Stimulated activated CD4-positive, alpha-beta T cell treated with anti-CD3 and anti-CD28 coated beads, Interleukin-4, amount 100 ng/mL, for 48 hours (primary cell): ENCODE data around the gene LAMTOR4.

Experiments used
- DNase-seq, 2 donors: peaks; one replicate each; pipeline ENCODE4 v3.0.0-alpha.2; 2020; ENCODE audit warnings: low read depth in 2 of 2

Gene LAMTOR4

DNA sequence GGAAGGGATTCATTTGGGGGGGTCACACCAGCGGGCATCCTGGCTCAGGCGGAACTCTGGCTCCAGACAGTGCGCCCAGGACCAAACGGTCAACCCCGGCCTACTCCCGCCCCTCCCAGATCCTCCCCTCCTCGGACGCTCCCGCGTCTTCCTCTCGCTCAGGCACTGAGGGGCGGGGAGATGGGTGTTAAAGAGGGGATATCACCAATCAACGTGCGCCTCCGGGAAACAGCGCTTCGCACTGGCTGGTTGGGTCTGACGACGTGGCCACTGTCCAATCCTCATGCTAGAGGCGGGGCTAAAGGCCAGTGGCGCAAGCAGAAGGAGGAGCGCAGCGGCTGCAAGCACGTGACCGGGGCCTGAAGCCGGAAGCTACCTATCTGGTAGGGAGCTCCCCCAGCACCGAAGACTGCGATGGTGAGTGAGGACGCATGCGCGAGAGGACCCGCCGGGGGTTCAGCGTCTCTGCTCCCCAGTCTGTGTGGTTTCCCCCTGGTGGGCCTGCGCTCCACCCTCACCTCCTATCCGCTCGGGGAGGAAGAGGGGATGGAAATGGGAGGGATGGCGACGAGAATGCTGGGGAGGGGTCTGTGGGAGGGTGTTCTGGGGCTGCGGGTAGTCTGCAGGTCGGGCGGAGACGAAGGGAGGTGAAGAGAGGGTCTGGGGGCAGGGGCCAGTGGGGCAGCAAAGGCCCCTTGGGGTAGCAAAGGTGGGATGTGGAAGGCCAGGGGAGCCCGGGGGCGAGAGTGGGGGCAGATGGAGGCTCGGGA is at the start of gene LAMTOR4:
Gene LAMTOR4 (plus strand): TSS at position 360 of the 770 bp plus-strand sequence. CDS start 55 bp downstream, at position 415.
- DNase-seq: peak; percentile 90 to 98

DNA sequence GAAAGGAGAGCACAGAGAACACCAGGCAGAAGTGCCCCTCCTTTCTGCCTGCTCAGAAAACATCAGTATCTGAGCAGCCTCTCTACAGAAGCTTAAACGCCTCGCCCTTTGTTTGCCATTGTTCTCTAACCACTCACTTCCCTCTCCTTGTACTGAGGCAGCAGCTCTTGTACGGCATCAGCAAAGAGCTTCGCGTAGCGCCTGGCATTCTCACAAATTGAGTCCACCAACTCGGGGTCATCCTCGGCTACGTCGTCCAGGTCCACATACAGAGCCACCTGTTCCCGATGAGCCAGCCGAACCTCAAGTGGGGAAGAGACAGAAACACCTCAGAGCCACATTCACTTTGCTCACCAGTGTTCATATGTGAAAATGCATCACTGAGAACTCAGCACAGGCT is 49.3 kb upstream of the LAMTOR4 start:
- no peak for DNase-seq

DNA sequence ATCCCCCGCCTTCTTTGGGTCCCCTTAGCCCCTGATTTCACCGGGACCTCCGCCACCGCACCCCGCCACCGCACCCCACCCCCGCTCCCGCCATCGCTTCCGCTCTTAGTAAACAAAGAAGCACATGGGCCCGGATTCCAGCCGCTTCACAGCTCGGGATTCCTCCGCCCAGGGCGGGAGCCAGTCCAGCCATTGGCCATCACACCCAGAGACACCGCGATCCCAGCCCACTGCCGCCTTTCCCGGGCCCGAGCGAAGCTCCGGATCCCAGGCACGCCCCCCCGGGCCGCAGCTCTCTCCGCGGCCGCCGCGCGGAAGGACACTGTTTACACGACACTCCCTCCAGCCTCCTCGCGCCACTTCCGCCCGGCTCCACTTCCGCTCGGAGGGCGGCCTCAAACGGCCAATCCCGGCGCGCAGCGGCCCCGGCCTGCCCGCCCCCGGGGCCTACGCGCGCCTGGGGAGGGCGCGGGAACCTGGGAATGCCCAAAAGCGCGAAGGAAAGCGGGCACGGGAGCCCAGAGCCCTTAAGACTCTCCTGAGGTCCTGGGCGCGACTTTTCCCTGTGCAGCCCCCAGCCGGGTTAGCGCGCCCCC is 48.2 kb upstream of the LAMTOR4 start:
- DNase-seq: peak; percentile 75 to 84

DNA sequence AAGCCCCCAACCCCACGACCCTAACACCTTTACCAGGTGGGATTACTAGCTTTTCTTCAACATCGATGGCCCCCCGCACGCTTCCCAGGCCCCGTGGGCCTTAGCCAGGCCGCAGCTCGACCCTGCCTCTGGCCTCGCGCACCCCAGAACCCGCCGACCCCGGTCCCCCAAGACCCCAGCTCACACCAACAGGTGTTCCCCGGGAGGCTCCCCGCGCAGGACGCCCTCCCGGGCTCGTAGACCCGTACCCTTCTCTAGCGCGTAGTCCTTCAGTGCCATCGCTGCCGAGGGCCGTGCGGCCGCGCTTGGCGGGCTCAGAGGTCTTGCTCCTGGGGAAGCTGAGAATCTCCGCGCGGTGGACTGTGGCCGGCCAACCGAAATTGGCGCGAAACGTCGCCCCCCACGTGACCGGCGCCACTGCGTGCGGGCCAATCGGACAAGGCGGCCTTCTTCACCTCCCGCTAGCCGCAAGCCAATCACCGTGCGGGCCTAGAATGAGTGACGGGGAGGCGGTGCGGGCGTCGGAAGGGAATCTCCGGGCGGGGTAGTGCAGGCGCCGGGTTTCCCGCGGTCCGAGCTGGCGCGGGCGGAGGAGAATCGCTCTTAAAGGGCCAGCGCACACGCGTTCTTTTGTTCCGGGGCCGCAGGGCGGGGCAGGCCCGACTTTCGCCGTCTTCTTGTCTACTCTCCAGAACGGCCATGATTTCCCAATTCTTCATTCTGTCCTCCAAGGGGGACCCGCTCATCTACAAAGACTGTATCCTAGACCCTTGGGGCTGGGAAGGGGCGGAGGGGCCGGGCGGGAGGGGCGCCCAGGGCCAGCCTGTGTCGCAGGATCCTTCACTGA is 47.5 kb upstream of the LAMTOR4 start, which contains the start of the genes AP4M1 and MCM7:
Gene AP4M1 (plus strand): TSS at position 628 of the 847 bp plus-strand sequence. CDS start 72 bp downstream, at position 700.
Gene MCM7 (minus strand): TSS at position 382 of the 847 bp plus-strand sequence. CDS start 103 bp downstream, at position 279.
- peak; percentile 96 to 98 for DNase-seq

DNA sequence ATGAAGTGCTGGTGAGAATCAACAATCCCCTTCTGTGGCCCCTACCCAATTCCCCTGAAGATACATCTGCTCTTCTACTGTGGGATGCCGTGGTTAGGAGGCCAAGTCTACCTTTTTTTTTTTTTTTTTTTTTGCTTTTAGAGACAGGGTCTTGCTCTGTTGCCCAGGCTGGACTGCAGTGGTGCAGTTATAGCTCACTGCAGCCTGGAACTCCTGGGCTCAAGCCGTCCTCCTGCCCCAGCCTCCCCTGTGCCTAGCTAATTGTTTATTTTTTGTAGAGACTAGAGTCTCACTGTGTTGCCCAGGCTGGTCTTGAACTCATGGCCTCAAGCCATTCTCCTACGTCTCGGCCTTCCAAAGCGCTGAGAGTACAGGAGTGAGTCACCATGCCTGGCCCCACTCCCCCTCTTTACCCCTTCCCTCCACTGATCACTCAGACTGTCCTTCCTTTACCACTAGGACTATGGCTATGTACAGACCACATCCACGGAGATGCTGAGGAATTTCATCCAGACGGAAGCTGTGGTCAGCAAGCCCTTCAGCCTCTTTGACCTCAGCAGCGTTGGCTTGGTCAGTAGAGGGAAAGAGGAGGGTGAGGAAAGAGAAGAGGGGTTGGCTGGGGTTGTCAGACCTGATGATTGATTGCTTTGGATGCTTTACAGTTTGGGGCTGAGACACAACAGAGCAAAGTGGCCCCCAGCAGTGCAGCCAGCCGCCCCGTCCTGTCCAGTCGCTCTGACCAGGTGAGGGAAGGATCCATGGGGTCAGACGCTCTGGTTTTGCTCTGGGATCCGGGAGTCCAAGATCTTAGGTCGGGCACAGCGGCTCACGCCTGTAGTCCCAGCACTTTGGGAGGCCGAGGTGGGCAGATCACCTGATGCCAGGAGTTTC is 45.5 kb upstream of the LAMTOR4 start:
- no peak for DNase-seq

- DNase-seq: no peak
Observed at GRCh38 chr7:100105534-100105933, 43.2 kb upstream of the LAMTOR4 start.

GRCh38 chr7:100106633-100107032 is 42.1 kb upstream of the LAMTOR4 start:
- no peak for DNase-seq

GRCh38 chr7:100107125-100107737 is 41.5 kb upstream of the LAMTOR4 start:
- no peak for DNase-seq

GRCh38 chr7:100107890-100108289 is 40.8 kb upstream of the LAMTOR4 start:
- DNase-seq: no peak

DNA sequence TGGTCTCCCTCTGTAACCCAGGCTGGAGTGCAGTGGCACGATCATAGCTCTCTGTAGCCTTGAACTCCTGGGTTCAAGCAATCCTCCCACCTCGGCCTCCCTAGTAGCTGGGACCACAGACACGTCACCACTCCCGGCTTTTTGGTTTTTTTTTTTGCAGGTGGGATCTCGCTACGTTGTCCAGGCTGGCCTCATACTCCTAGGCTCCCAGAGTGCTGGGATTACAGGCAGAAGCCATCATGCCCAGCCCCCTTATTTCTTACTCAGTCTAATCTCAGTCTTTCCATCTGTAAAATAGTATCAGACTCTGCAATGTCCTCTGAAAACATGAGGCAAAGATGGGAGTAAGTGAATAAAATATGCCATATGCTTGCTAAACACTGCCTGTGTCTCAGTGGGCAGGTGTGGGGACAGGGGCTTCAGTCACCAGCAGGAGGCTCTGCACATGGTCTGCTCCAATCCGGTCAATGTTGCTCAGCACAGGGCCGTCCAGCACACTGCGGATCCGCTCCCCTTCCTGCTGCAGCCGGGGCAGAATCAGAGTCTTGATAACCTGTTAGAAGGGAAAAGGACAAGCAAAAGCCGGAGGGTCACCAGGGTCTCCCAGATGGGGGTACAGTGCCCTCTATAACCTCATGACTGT is 39.1 kb upstream of the LAMTOR4 start:
- DNase-seq: no peak

DNA sequence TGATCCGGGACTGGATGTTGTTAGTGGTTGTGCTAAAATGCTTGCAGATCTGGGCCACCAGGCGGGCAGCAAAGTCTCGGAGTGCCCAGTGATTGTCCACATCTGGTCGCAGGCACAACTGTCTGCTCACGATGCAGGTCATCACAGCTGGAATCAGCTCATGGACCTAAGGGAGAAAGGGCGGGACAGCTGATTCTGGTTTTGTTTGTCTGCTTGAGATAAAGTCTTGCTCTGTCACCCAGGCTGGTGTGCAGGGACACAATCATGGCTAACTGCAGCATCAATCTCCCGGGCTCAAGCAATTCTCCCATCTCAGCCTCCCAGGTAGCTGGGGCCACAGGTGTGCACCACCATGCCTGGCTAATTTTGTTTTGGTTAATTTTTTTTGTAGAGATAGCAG is 37.6 kb upstream of the LAMTOR4 start:
- DNase-seq: no peak

- DNase-seq: no peak
Observed at GRCh38 chr7:100111914-100112313, 36.8 kb upstream of the LAMTOR4 start.

DNA sequence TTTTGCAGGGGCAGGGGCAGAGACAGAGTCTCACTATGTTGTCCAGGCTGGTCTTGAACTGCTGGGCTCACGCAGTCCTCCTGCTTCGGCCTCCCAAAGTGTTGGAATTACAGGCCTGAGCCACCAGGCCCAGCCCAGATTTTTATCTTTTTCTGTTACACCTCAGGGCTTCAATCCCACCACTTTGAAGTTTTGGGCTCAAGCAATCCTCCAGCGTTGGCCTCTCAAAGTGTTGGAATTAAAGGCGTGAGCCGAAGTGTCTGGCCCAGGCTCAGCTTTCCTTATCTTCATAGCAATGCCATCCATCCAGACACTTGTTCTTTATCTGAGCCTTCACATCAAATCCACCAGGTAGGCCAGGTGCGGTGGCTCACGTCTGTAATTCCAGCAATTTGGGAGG is 33.7 kb upstream of the LAMTOR4 start:
- DNase-seq: no peak

GRCh38 chr7:100118388-100119071 is 30.2 kb upstream of the LAMTOR4 start:
- DNase-seq: no peak

- DNase-seq: peak; percentile 91 to 94
Observed at GRCh38 chr7:100119072-100119969, 29.4 kb upstream of the LAMTOR4 start, which contains the start of the genes CNPY4 and TAF6. Gene CNPY4, plus strand, starts transcription at chr7:100119634. Its CDS starts 111 bp downstream, at chr7:100119745. Gene TAF6, minus strand, starts transcription at chr7:100119358. Its CDS starts 5,149 bp downstream, at chr7:100114209.

- DNase-seq: peak; percentile 61 to 64
Observed at GRCh38 chr7:100119970-100120732, 28.6 kb upstream of the LAMTOR4 start.

DNA sequence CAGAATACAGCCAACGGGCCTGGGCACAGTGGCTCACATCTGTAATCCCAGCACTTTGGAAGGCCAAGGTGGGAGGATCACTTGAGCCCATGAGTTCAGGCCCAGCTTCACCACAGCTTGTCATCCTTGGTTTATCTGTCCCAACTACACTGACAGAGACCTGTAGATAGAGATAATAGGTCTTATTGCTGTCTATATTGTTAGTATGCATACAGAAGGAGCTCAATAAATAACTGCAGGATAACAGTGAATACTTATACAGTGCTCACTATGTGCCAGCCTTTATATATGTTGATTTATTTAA is 28.0 kb upstream of the LAMTOR4 start:
- no peak for DNase-seq

DNA sequence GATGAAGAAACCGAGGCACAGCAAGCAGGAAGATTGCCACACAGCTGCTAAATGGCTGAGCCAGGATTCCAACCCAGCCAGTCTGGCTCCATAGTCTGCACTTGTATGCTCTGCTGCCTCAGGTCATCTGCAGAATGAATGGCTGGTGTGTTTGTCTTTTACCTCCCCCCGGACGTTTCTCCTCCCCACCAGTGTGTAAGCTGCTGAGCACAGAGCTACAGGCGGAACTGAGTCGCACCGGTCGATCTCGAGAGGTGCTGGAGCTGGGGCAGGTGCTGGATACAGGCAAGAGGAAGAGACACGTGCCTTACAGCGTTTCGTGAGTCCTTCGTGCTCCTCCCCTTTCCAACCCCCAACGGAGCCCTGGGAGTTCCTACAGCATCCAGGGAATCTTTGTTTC is 26.7 kb upstream of the LAMTOR4 start:
- DNase-seq: no peak
